Esophagus squamous epithelium (tissue), 4 donors: Measurements from ENCODE around the gene TSPAN31.

ENCODE experiments used
- POLR2A ChIP-seq, 4 donors: fragments of 450-650 bp; IDR thresholded peaks; one replicate each; pipeline ENCODE4 v1.6.1; 2017; ENCODE audit warnings: antibody characterized with exemption in 4 of 4, mild to moderate bottlenecking in 4 of 4, moderate library complexity in 3 of 4
- TF ChIP-seq, protein P1 (sequence below), 6 experiments: fragments of 450-650 bp in 4 of 6; fragments of 200-600 bp in 2 of 6; sonication (generic) in 2 of 6; IDR thresholded peaks; one replicate each; pipeline ENCODE4 v1.5.1; 2016 to 2019; ENCODE audit warnings: antibody characterized with exemption in 6 of 6, mild to moderate bottlenecking in 4 of 6, moderate library complexity in 4 of 6

DNA sequence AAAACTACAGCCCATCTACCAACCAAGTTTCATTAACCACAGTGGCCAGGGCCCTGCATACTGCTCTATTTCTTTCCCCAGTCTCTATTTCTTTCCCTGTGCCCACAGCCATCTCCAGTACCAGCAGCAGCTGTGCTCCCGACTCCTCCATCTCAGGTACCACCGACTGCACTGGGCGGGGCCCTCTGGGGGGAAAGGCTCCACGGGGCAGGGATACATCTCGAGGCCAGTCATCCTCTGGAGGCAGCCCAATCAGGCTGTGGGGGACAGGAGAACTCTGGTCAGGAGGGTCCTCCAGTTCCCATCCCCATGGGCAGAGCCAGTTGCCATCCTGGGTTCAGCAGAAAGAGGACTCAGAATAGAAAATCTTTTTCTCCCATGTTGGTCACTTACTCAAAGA, 4.2 kb downstream of the TSPAN31 start:
- TF ChIP-seq, protein P1, sequence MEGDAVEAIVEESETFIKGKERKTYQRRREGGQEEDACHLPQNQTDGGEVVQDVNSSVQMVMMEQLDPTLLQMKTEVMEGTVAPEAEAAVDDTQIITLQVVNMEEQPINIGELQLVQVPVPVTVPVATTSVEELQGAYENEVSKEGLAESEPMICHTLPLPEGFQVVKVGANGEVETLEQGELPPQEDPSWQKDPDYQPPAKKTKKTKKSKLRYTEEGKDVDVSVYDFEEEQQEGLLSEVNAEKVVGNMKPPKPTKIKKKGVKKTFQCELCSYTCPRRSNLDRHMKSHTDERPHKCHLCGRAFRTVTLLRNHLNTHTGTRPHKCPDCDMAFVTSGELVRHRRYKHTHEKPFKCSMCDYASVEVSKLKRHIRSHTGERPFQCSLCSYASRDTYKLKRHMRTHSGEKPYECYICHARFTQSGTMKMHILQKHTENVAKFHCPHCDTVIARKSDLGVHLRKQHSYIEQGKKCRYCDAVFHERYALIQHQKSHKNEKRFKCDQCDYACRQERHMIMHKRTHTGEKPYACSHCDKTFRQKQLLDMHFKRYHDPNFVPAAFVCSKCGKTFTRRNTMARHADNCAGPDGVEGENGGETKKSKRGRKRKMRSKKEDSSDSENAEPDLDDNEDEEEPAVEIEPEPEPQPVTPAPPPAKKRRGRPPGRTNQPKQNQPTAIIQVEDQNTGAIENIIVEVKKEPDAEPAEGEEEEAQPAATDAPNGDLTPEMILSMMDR (IDR thresholded peaks at IDR 0.05) = no peak
- TF ChIP-seq POLR2A (IDR thresholded peaks at IDR 0.05) = no peak
